T-cell (primary cell): ENCODE measurements around the gene GCK. TPM values are rescaled to one million over a fixed set of nuclear protein-coding genes. Genes with fewer than 3 reads are reported as not detected.

ENCODE experiments used
- ATAC-seq, 4 experiments: fragments of 200-7000 bp in 3 of 4; fragments of 150-1000 bp in 1 of 4; cut with Tn5 transposase; replicated peaks in 1 of 4; 1 replicate in 3 of 4; 2 replicates in 1 of 4; pipeline ENCODE4 v1.10.0; 2021; ENCODE audit warnings: moderate library complexity in 3 of 4, mild to moderate bottlenecking in 2 of 4, moderate number of reproducible peaks in 1 of 4
- CTCF ChIA-PET, 2 donors: fragments of 300-600 bp; sonication (Branson Sonifier 250); formaldehyde crosslinking; loops; one replicate each; lab custom pipeline; 2022; ENCODE audit warnings: antibody characterized with exemption in 2 of 2; lab: Charles Lee
- POLR2A ChIA-PET, 2 donors: fragments of 300-600 bp; sonication (Branson Sonifier 250); formaldehyde crosslinking; loops; one replicate each; lab custom pipeline; 2022; ENCODE audit warnings: antibody characterized with exemption in 2 of 2; lab: Charles Lee
- DNase-seq, 35 experiments: peaks; one replicate each; pipeline versions ENCODE4 v3.0.0 to v3.0.0-alpha.2; 2013 to 2023
- H3K27ac ChIP-seq: one replicate; pipeline ENCODE4 v1.5.1; 2013; ENCODE audit warnings: low read length
- H3K27me3 ChIP-seq, 2 experiments: replicated peaks in 1 of 2; 1 replicate in 1 of 2; 2 replicates in 1 of 2; pipeline versions ENCODE4 v1.6.1 to v1.7.0; 2013; ENCODE audit warnings: low read length in 1 of 2, mixed read lengths in 1 of 2; ENCODE audit not compliant: control insufficient read depth in 2 of 2, insufficient read depth in 2 of 2; ENCODE audit errors: extremely low read depth in 1 of 2
- H3K36me3 ChIP-seq, 2 donors: 1 replicate in 1 of 2; 2 replicates in 1 of 2; pipeline versions ENCODE4 v1.6.1 to v1.7.0; 2013; ENCODE audit warnings: low read length in 1 of 2; ENCODE audit not compliant: control insufficient read depth in 2 of 2, insufficient read depth in 1 of 2; ENCODE audit errors: extremely low read depth in 1 of 2
- H3K4me1 ChIP-seq, 2 experiments: 1 replicate in 1 of 2; 2 replicates in 1 of 2; pipeline versions ENCODE4 v1.6.1 to v1.7.0; 2013; ENCODE audit warnings: low read length in 2 of 2, mixed read lengths in 1 of 2; ENCODE audit not compliant: insufficient read depth in 2 of 2, control insufficient read depth in 1 of 2; ENCODE audit errors: extremely low read depth in 1 of 2
- H3K4me3 ChIP-seq, 2 donors: 1 replicate in 1 of 2; 2 replicates in 1 of 2; pipeline versions ENCODE4 v1.5.1 to v1.7.0; 2013; ENCODE audit warnings: mild to moderate bottlenecking in 2 of 2, low read length in 1 of 2, moderate library complexity in 1 of 2; ENCODE audit not compliant: control insufficient read depth in 1 of 2; ENCODE audit errors: extremely low read depth in 1 of 2
- H3K9me3 ChIP-seq: 2 replicates; pipeline ENCODE4 v1.7.0; 2013
- H3K27ac Mint-ChIP-seq, 2 donors: one replicate each; pipeline ENCODE4 v1.8.0; 2020 to 2021; ENCODE audit warnings: mild to moderate bottlenecking in 2 of 2, mixed read lengths in 2 of 2
- H3K27me3 Mint-ChIP-seq, 2 donors: one replicate each; pipeline ENCODE4 v1.8.0; 2021 to 2022; ENCODE audit warnings: mixed read lengths in 2 of 2
- H3K36me3 Mint-ChIP-seq: one replicate; pipeline ENCODE4 v1.8.0; 2021; ENCODE audit warnings: mixed read lengths
- H3K4me1 Mint-ChIP-seq, 3 donors: one replicate each; pipeline ENCODE4 v1.8.0; 2020 to 2022; ENCODE audit warnings: mixed read lengths in 3 of 3, mild to moderate bottlenecking in 1 of 3
- H3K4me3 Mint-ChIP-seq, 3 donors: one replicate each; pipeline ENCODE4 v1.8.0; 2020 to 2022; ENCODE audit warnings: mild to moderate bottlenecking in 3 of 3, mixed read lengths in 3 of 3, moderate library complexity in 3 of 3
- H3K9me3 Mint-ChIP-seq, 3 donors: one replicate each; pipeline ENCODE4 v1.8.0; 2020 to 2022; ENCODE audit warnings: mixed read lengths in 3 of 3
- WGBS: methylation state at CpG from one replicate; pipeline ENCODE4 v1.1.5; 2013; ENCODE audit warnings: missing lambda C conversion rate; ENCODE audit not compliant: insufficient coverage; 5-methylcytosine and 5-hydroxymethylcytosine counted together
- total RNA-seq, 35 experiments: library from RNA in 6 of 35; stranded (reverse) in 6 of 35; fragments of 120-200 nt in 1 of 35; gene quantifications; one replicate each; pipeline versions ENCODE4 v1.2.1 to v1.2.4 and lab custom pipeline; 2013 to 2026

GCK gene
- under 1 TPM in 4 of 5 donors, not detected in 1; 0.28 to 0.82 (median 0.43) TPM for total RNA-seq
- total RNA-seq (2013): 0.55 TPM
- total RNA-seq (lab: John Stamatoyannopoulos, UW): 0.06 to 4.1 (median 0.41) reads per million in 29 experiments

DNA sequence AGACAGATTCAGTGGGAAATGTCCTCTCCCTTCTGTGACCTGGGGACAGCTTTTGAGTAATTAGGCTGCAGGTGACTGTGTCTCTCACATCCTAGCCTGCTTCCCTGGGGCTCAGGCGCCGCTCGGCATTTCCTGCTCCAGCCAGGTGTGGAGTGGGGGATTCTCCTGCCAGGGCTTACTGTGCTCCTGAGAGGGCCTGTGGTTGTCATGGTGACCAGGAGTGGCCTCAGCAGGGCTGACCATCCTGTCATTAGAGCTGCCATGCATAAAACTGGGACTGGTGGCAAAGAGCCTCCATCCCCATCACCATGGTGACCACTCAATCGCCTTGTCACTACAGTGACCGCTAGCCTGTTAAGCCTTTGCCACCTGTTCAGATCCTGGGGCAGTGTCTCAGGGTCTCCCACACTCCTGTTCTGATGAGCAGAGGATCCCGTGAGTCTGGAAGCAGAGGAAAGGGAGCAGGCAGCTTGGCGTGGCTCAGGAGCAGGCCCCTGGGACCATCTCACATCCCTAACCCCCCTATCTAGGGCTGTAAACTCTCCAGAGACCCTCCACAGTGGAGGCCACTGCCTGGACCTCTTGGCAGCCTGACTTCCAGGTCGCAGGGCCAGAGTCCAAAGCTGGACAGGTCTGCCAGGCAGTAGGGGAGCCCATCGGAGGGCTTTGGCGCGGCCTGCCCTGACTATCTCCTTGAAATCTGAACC lies at the start of gene GCK:
TSS of gene GCK (minus strand) at position 154 of the 707 bp plus-strand sequence. CDS start 486 bp downstream, outside the sequence.
- H3K27ac Mint-ChIP-seq: no peak within 1 kb of the TSS
- CTCF ChIA-PET: no interaction called here

DNA sequence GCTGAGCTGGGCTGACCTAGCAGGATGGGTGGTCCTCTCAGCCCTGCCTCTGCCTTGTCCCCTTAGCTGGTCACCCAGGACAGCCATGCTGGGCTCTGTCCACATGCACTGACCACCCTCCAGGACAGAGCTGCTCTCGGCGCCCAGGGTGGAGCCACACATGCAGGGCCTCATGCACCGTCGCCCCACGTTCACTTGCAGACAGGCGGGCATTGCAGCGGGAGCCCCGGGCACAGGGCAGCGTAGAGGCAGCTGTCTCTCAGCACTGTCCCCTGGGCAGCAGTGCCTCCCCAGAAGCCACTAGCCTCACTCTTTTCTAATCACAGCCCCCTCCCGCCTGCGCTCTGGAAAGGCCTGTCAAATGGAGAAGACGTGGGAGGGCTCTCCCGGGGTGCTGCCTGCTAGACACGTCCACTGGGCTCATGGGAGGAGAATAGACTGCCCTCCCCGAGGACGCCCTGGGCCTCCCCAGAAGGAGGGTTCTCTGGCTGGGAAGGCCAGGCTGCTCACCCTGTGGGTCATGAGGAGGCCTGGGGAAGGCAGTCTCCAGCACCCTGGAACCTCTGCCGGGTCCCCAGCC lies 49.0 kb upstream of the GCK start:
- ChIA-PET POLR2A (no interaction called here), CTCF (no interaction called here)
- no peak for ATAC-seq
- Histone ChIP-seq H3K27ac (no peak overlapping the region), H3K4me3 (no peak overlapping the region), H3K36me3 (no peaks in the 10 kb centered on the region), H3K9me3 (no peaks in the 10 kb centered on the region), H3K27me3 (peaks cover 0 to 24% of the 10 kb centered on the region in 2 experiments), H3K4me1 (peaks cover 0 to 10% of the 10 kb centered on the region in 2 experiments)
- H3K4me3 Mint-ChIP-seq: no peak overlapping the region
- peaks cover 0 to 6% (median 2%) of the 10 kb centered on the region in 3 donors for H3K4me1 Mint-ChIP-seq
- no peak overlapping the region for H3K27ac Mint-ChIP-seq
- no peaks in the 10 kb centered on the region for H3K27me3 Mint-ChIP-seq
- H3K9me3 Mint-ChIP-seq: no peaks in the 10 kb centered on the region
- WGBS: 68% methylated on average over 16 of the region's 17 CpGs
- no peaks in the 10 kb centered on the region for H3K36me3 Mint-ChIP-seq
- DNase-seq: no peak

More for the DNA sequence above, at the start of gene GCK:
- no peak within 1 kb of the TSS for H3K27ac ChIP-seq
- POLR2A ChIA-PET: no interaction called here
- Mint-ChIP-seq H3K36me3 (no peaks in the 10 kb centered on the region), H3K27me3 (peaks cover 0 to 12% of the 10 kb centered on the region in 2 donors), H3K9me3 (no peaks in the 10 kb centered on the region), H3K4me3 (no peak within 1 kb of the TSS), H3K4me1 (no peaks in the 10 kb centered on the region)
- peaks cover 0 to 34% of the 10 kb centered on the region in 2 experiments for H3K27me3 ChIP-seq
- H3K9me3 ChIP-seq: no peaks in the 10 kb centered on the region
- no peaks in the 10 kb centered on the region for H3K36me3 ChIP-seq
- DNase-seq (no peak), ATAC-seq (no peak)
- H3K4me1 ChIP-seq: no peaks in the 10 kb centered on the region
- WGBS: 78% methylated on average over 7 of the region's 11 CpGs
- no peak within 1 kb of the TSS for H3K4me3 ChIP-seq

GRCh38 chr7:44237696-44238095 lies 48.5 kb upstream of the GCK start:
- H3K9me3 ChIP-seq: no peaks in the 10 kb centered on the region
- H3K4me3 ChIP-seq: no peak overlapping the region
- H3K4me1 Mint-ChIP-seq: peaks cover 0 to 6% (median 2%) of the 10 kb centered on the region in 3 donors
- H3K9me3 Mint-ChIP-seq: no peaks in the 10 kb centered on the region
- no peak overlapping the region for H3K27ac Mint-ChIP-seq
- WGBS: 78% methylated on average over 10 of the region's 10 CpGs
- H3K36me3 ChIP-seq: no peaks in the 10 kb centered on the region
- H3K4me3 Mint-ChIP-seq: no peak overlapping the region
- no peaks in the 10 kb centered on the region for H3K27me3 Mint-ChIP-seq
- no peak for ATAC-seq
- POLR2A ChIA-PET: no interaction called here
- H3K27me3 ChIP-seq: peaks cover 0 to 24% of the 10 kb centered on the region in 2 experiments
- no peak for DNase-seq
- no peak overlapping the region for H3K27ac ChIP-seq
- CTCF ChIA-PET: no interaction called here
- H3K36me3 Mint-ChIP-seq: no peaks in the 10 kb centered on the region
- H3K4me1 ChIP-seq: peaks cover 0 to 10% of the 10 kb centered on the region in 2 experiments

GRCh38 chr7:44236333-44236728 lies 47.1 kb upstream of the GCK start:
- WGBS: 81% methylated on average over 3 of the region's 4 CpGs
- no peak overlapping the region for H3K4me3 Mint-ChIP-seq

GRCh38 chr7:44235582-44236332 lies 46.5 kb upstream of the GCK start:
- ATAC-seq (no peak), DNase-seq (no peak)
- Mint-ChIP-seq H3K36me3 (no peaks in the 10 kb centered on the region), H3K9me3 (no peaks in the 10 kb centered on the region), H3K27ac (no peak overlapping the region), H3K4me1 (peaks cover 0 to under 1% (median 0%) of the 10 kb centered on the region in 3 donors), H3K4me3 (no peak overlapping the region), H3K27me3 (no peaks in the 10 kb centered on the region)
- Histone ChIP-seq H3K4me1 (peaks cover 0 to under 1% of the 10 kb centered on the region in 2 experiments), H3K27ac (no peak overlapping the region), H3K27me3 (peaks cover 0 to 12% of the 10 kb centered on the region in 2 experiments), H3K36me3 (no peaks in the 10 kb centered on the region), H3K9me3 (no peaks in the 10 kb centered on the region), H3K4me3 (no peak overlapping the region)
- WGBS: 72% methylated on average over 15 of the region's 22 CpGs
- POLR2A ChIA-PET: no interaction called here
- CTCF ChIA-PET: interaction anchor here (0.6 to 1.0 kb wide), 2 partner anchors 18 to 238 kb away, joined by 3 read pairs; no protein-coding TSS in a partner anchor

More at GRCh38 chr7:44236333-44236728, 47.1 kb upstream of the GCK start:
- DNase-seq (no peak), ATAC-seq (no peak)
- POLR2A ChIA-PET: no interaction called here
- no peaks in the 10 kb centered on the region for H3K9me3 Mint-ChIP-seq
- Histone ChIP-seq H3K27me3 (peaks cover 0 to 13% of the 10 kb centered on the region in 2 experiments), H3K27ac (no peak overlapping the region), H3K36me3 (no peaks in the 10 kb centered on the region), H3K4me3 (no peak overlapping the region), H3K9me3 (no peaks in the 10 kb centered on the region), H3K4me1 (peaks cover 0 to 6% of the 10 kb centered on the region in 2 experiments)
- H3K27me3 Mint-ChIP-seq: no peaks in the 10 kb centered on the region
- no peaks in the 10 kb centered on the region for H3K36me3 Mint-ChIP-seq
- CTCF ChIA-PET: interaction anchor here in 1 of 2 donors (1.0 kb wide), 1 partner anchor 238 kb away, joined by 3 read pairs; no protein-coding TSS in a partner anchor
- peaks cover 0 to 6% (median 2%) of the 10 kb centered on the region in 3 donors for H3K4me1 Mint-ChIP-seq
- no peak overlapping the region for H3K27ac Mint-ChIP-seq

DNA sequence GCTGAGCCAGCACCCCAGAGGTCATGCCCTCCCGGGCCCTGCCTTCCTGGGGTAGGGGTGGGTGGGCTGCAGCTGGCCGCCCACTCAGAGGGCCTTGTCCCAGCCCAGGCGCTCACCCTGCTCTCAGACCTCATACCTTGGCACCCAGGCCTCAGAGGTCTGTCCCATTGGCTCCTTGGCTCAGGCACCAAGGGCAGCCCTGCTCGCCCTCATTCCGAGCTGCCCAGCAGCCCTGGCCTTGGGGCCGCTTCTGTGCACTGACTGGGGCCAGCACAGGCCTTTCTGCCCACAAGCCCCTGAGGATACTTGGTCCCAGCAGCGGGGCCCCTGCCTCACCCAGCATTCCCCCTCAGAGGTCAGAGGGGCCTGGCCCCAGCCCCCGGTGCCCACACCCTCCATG lies 45.8 kb upstream of the GCK start:
- no peak for DNase-seq
- Histone ChIP-seq H3K9me3 (no peaks in the 10 kb centered on the region), H3K27ac (no peak overlapping the region), H3K36me3 (no peaks in the 10 kb centered on the region), H3K4me1 (no peaks in the 10 kb centered on the region), H3K4me3 (no peak overlapping the region), H3K27me3 (peaks cover 0 to 12% of the 10 kb centered on the region in 2 experiments)
- Mint-ChIP-seq H3K4me1 (no peaks in the 10 kb centered on the region), H3K9me3 (no peaks in the 10 kb centered on the region), H3K27me3 (no peaks in the 10 kb centered on the region), H3K36me3 (no peaks in the 10 kb centered on the region), H3K27ac (no peak overlapping the region), H3K4me3 (no peak overlapping the region)
- ChIA-PET CTCF (interaction anchor here in 1 of 2 donors (0.6 kb wide), 1 partner anchor 18 kb away, joined by 3 read pairs; no protein-coding TSS in a partner anchor), POLR2A (no interaction called here)
- 83% methylated on average over 4 of the region's 8 CpGs for WGBS
- no peak for ATAC-seq
